CD1c-positive myeloid dendritic cell (primary cell): ENCODE results near the gene PACS1.
"Not testable (repeated sequence)": the region's sequence is repeated elsewhere in the genome, so short reads cannot be mapped to it uniquely, and the experiment has no call there.

Experiments used
- DNase-seq: peaks from one replicate; pipeline ENCODE4 v3.0.0-alpha.2; 2016; ENCODE audit errors: extremely low spot score

Gene PACS1

DNA sequence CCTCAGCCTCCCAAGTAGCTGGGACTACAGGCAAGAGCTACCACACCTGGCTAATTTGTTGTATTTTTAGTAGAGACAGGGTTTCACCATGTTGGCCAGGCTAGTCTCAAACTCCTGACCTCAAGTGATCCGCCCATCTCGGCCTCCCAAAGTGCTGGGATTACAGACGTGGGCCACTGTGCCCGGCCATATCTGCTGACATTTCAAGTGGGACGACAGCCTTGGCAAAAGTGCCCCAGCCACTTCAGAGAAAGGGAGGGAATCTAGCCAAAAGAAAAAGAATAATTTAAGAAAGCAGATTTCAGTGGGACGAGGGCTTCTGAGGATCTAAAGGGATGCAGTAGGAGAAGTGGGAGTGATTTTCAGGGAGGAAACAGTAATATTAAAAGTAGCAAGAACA lies 183.0 kb downstream of the PACS1 start:
- DNase-seq = not testable (repeated sequence)

- no peak for DNase-seq
Observed at GRCh38 chr11:66258473-66258893, 188.4 kb downstream of the PACS1 start.

DNA sequence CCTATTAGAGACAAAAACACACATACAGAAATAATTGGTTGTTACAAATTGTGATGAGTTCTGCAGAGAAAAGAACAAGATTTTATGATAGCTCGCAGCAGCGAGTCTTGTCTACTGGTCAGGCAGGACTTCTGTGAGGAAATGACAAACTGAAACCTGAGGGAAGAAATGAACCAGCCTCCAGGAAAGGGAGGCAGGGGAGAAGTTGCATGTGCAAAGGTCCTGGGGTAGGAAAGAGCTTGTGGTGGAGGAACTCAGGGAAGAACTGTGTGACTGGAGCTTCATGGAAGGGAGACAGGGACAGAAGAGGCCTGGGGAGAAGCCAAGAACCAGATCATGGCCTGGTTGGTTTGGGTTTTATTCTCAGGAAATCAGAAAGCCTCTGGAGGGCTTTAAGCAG lies 189.2 kb downstream of the PACS1 start:
- DNase-seq = no peak

DNA sequence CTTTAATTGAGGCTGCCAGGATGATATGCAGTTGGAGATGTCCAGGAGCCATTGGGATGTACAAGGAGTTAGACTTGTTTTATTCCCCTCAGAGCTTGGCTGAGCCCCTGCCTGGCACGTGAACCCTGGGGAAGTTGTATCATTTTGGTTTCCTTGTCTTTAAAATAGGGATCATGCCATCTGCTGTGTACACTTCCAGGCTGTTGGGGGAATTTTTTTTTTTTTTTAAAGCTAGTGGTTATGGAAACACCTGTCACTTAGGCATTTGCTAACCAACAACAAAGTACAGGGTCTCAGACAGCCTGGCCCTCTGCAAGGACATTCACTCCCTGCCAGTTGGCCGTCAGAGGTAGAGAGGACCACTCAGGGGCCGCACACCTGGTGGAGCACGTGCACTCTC lies 189.9 kb downstream of the PACS1 start:
- DNase-seq = no peak

GRCh38 chr11:66261578-66261977 lies 191.5 kb downstream of the PACS1 start:
- DNase-seq = no peak

GRCh38 chr11:66262191-66262590 lies 192.1 kb downstream of the PACS1 start:
- no peak for DNase-seq

- no peak for DNase-seq
Observed at GRCh38 chr11:66262696-66263095, 192.6 kb downstream of the PACS1 start.

DNA sequence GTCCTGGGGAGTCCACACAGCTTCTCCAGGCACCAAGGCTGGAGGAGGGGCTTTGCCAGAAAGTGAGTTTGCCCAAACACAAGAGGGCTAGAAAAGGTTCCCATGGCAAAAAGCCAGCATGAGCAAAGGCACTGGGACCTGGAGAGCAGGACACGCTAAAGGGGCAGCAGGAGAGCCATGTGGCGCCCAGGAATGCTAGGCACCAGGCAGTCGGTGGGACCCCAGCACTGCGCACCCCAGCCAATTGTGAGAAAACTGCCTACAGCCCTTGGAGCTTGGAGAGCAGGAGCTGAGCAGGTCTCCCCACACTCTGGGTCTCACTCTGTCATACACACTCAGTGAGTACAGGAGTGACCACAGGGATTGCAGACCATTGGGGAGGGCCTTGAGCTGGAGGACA lies 193.2 kb downstream of the PACS1 start:
- DNase-seq = no peak

- DNase-seq = no peak
Observed at GRCh38 chr11:66263785-66264184, 193.7 kb downstream of the PACS1 start.

DNA sequence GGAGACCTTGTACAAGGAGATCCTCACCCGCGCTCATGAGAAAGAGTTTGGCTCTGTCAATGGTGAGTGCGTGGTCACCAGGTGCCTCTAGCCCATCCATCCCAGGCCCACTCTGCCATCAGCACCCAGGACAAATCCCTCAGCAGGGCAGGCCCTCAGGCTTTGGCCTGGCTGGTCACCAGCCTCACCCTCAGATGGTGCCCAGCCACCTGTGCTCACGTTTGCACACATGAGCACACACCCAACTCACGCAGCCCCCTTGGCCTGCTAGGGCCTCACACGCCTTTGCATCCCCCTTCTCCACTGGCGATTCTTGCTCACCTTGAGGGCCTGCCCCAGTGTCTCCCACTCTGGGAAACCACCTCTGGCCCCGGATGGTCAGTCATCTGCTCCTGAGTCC lies 194.3 kb downstream of the PACS1 start:
- DNase-seq = no peak

- peak; percentile 14 for DNase-seq
Observed at GRCh38 chr11:66264914-66265313, 194.8 kb downstream of the PACS1 start.

- no peak for DNase-seq
Observed at GRCh38 chr11:66265531-66266377, 195.7 kb downstream of the PACS1 start.

DNA sequence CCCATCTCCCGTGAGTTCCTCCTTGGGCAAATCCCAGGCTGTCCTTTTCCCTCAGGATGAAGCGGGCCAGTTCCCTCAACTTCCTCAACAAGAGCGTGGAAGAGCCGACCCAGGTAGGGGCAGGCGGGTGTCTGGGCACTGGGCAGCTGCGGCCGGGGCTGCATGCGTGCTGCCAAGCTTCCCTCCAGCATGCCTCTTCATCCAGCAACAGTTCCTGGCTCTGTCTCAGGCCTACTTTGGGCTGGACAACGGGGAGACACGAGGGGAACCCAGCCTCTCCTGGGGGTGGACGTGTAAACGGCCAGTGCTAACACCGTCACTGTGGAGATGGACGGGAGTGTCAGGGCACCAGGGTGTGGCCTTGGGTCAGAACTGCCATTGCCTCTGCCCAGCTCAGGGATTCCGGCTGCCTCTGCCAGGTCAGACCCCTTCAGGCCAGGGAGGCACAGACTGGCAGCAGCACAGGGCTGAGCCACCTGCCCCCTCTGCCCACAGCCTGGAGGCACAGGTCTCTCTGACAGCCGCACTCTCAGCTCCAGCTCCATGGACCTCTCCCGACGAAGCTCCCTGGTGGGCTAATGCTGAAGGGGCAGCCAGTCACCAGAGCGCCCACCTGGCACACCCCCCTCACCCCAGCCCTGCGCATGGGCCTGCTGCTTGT lies 196.4 kb downstream of the PACS1 start:
- DNase-seq = no peak

GRCh38 chr11:66267039-66267378 lies 196.9 kb downstream of the PACS1 start:
- DNase-seq = no peak

- DNase-seq = peak; percentile 87
Observed at GRCh38 chr11:66267379-66268243, 197.5 kb downstream of the PACS1 start.

DNA sequence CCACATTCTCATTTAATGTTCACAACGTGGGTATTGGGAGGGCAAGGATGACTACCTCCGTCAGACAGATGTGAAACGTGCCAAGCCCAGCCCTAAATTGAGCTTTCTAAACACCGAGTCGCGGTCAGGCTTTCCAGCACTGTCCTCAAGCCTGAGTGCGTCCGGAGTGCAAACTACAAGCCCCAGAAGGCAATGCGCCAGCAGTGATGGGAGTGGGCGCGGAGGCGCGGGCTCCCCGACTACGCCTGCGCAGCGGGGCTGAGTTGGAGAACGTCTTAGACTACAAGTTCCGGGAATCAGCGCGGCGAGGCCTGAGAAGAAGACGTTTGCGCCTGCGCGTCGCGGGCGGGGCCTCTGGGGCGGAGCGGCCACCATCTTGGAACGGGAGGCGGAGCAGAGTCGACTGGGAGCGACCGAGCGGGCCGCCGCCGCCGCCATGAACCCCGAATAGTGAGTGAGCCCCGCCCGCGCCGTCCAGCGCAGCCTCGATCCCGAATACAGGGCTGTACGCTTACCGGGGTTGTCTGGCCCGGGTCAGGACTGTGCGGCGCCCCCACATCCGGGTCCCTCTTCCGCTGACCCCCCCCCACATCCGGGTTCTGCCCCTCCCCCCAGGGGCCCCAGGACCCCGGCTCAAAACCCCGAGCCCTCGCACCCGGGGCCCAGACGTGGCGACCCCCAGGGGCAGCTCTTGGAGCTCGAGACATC lies 198.3 kb downstream of the PACS1 start, which contains the start of gene RAB1B:
RAB1B (plus strand) TSS at position 396 of the 708 bp plus-strand sequence; CDS start at position 437, 41 bp downstream.
- DNase-seq = peak; percentile 100

- peak; percentile 62 for DNase-seq
Observed at GRCh38 chr11:66268952-66269905, 199.2 kb downstream of the PACS1 start.

DNA sequence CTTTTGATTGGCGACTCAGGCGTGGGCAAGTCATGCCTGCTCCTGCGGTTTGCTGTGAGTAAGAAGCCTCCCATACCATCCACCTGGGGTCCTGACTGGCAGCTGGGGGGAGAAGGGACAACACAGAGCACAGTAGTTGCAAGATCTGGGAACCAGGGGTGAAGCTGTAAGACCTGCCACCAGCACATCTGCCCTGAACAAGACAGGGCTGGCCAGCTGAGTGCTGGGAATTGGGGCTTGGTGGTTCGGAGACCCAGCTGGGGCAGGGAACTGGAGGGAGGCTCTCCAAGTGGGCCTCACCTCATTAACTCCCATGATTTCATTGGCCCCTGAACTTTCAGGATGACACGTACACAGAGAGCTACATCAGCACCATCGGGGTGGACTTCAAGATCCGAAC lies 201.7 kb downstream of the PACS1 start:
- DNase-seq = no peak

GRCh38 chr11:66272596-66272995 lies 202.5 kb downstream of the PACS1 start:
- DNase-seq = no peak

DNA sequence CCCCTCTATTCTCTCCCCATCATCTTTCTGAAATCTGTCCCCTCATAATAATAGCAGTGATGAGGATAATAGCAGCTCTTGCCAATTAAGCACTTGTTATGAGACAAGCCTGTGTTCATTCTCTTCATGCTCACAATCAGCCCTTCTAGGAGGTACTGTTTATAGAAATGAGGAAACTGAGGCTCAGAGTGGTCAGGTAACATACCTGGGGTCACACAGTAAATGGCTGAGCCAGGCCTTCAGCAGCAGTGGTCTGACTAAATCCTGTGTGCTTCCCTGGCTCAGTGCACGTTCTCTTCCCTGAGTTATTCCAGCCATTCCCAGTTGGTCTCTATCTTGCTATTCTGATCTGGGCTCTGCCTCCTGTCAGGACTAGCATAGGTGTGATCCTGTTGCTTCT lies 204.1 kb downstream of the PACS1 start:
- DNase-seq = no peak
